NCI-H146 treated with DMSO at 0.1 percent for 48 hours (cell line): ENCODE data around the gene ZNF709.
"Not testable (repeated sequence)": the region's sequence is repeated elsewhere in the genome, so short reads cannot be mapped to it uniquely, and the experiment has no call there.

Experiments
- DNase-seq: peaks from one replicate; lab custom pipeline; 2025; ENCODE audit not compliant: unreplicated experiment; lab: John Stamatoyannopoulos, UW

Gene ZNF709

DNA sequence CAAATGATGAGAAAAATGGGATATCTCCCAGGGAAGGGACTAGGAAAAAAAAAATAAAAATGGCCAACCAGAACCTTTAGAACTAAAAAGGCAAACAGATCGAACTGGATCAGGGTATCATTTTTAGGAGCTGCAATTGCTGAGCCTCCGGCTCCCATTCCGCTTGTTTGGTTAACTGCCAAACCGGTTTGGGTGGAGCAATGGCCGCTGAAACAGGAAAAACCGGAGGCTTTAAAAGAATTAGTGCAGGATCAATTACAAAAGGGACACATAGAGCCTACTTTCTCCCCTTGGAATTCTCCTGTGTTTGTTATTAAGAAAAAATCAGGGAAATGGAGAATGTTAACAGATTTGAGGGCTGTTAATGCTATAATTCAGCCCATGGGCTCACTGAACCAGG, 31.1 kb downstream of the ZNF709 start:
- no peak for DNase-seq

DNA sequence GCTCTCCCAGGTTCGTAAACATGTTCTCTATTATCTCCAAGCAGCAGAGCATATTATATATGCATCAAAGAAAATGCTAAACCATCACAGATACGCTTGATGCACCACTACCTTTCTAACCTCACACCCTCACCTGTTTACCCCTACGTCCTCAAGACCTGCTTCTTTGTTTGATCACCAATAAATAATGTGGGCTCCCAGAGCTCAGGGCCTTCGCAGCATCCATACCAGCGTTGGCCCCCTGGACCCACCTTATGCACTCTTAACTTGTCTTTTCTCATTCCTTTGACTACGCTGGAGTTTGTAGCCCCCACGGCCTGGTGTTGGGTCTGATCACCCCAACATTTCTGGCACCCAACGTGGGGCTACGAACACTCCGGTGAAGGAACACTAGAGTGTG, 33.8 kb downstream of the ZNF709 start:
- no peak for DNase-seq

DNA sequence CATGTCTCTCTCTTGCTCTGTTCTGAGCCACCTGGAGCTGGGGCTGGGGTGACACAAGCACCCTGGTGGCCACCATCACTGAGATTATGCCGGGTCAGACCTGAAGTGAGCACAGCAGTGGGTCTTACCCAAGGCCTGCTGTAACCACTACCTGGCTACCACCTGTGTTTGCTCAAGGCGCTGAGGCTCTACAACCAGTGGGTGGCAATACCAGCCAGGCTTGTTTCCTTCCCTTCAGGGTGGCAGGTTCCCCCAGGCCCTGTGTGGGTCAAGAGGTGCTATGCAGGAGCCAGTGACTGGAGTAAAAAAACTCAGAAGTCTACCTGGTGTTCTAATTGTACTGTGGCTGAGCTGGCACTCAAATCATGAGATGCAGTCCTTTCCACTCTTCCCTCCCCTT, 35.8 kb downstream of the ZNF709 start:
- DNase-seq: peak; percentile 26

DNA sequence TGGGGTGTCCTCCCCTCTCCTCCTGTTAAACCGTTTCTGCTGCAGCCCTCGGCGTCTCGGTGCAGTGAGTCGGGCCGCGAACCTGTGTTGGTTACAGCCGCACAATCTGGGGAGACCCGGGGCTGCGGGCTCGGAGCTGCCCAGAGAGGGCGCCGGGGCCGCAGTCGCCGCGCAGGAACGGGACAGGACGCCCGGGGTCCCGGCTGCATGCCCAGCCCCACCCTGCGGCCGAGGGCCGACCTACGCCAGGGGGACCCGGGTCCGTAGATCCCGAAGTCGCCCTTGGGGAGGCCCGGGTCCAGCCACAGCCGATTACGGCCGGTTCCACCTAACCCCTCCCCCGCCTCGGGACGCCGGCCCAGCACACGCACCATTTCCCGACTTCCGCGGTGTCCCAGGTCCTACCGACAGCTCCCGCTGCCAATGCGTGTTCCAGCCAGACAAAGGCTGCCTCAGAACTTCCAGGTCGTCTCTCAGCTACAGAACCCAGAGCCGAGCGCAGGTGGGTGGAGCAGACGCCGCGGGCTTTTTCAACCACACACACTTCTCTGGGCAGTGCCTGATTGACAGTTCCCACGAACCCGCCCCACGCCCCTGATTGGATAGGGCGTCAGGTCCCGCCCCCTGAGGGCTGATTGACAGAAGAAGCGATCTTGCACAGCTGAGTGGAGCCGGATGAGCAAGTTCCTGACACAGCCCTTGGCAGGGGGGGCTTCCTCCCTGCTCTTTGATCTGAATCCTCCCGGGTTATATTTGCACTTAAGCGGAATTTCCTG, 43.9 kb downstream of the ZNF709 start, which contains the start of gene ZNF443:
Gene ZNF443, minus strand, starts transcription at position 481 of the 776 bp plus-strand sequence. Its CDS starts 107 bp downstream, at position 374.
- peak; percentile 98 for DNase-seq

DNA sequence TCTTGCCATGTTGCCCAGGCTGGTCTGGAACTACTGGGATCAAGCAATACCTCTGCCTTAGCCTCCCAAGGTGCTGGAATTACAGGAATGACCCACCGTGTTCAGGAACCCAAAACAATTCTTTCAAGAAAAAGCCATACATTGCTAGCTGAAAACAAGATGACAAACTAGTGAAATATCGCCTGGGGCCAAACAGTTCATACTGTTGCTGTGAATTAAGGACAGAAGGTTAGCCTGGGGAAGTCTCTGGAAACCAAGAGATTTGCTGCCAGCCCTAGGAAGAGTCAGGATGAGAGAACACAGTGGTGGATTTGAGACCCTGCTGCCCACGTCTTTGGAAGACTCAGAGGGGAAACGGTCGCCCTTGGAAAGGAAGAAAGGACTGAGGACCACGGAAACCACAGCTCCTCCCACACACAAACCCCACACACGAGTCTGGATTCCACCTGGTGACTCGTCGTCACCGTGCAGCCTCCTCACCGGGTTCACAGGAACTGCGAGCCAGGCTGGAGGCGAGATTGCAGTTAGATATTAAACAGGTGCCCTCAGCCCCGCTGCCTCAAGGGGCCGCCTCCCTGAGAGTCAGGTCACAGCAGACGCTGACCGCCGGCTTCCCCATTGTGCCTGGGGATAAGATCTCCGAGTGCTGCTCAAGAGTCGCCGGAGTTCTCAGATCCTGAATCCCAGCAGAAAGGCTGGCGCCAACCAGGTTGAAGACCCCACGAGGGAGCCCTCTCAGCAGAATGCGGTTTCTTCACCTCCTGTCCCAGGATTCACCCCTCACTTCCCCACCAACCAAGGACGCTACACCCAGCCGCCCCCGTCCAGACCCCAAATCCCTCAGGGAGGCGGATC, 44.7 kb downstream of the ZNF709 start:
- not testable (repeated sequence) for DNase-seq

DNA sequence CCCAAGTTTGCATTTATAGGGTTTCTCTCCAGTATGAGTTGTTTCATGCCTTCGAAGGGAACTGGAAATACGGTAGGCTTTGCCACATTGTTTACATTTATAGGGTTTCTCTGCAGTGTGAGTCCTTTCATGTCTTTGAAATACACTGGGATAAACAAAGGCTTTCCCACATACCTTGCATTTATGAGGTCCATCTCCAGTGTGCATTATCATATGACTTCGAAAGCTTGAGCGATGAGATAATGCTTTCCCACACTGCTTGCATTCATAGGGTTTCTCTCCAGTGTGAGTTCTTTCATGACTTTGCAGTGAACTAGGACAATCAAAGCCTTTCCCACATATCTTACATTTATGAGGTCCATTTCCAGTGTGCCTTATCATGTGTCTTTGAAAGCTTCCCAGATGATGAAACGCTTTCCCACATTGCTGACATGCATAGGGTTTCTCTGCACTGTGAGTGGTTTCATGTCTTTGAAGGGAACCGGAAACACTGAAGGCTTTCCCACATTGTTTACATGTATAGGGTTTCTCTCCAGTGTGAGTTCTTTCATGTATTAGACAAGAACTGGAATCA, 53.8 kb downstream of the ZNF709 start:
- DNase-seq: not testable (repeated sequence)

DNA sequence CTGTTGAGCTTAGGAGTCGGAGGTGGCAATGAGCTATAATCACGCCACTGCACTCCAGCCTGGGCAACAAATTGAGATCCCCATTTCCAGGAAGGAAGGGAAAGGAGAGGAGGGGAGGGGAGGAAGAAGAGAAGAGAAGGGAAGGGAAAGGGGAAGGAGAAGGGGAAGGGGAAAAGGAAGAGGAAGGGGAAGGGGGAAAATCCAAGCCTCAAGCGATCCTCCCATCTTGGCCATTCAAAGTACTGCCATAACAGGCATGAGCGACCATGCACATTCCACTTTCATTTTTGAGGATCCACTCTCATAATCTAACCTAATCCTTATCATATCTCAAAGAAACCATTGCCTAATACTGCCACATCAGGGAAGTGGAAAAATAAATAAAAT, 58.7 kb downstream of the ZNF709 start:
- DNase-seq: no peak

DNA sequence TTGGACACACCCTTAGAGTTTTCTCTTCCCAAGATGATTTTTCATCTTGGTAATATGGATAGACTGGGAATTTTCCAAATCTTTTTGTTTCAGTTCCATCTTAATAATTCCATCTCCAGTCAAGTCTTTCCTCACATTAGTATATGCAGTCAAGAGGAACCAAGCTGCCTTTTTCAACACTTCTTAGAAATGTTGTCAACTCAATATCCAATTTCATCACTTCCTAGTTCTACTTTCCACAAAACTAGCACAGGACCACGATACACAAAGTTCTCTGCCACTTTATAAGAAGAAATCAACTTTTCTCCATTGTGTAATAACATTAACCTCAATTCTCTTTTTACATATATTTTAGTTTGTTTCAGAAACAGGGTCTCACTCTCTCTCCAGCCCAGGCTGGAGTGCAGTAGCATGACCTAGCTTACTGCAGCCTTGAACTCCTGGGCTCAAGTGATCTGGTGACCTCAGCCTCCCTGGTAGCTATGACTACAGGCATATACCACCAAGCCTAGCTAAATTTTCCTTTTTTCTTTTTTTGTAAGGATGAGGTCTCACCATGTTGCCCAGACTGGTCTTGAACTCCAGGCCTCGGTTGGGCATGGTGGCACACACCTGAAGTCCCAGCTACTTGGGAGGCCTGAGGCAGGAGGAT, 59.3 kb downstream of the ZNF709 start:
- DNase-seq: no peak

DNA sequence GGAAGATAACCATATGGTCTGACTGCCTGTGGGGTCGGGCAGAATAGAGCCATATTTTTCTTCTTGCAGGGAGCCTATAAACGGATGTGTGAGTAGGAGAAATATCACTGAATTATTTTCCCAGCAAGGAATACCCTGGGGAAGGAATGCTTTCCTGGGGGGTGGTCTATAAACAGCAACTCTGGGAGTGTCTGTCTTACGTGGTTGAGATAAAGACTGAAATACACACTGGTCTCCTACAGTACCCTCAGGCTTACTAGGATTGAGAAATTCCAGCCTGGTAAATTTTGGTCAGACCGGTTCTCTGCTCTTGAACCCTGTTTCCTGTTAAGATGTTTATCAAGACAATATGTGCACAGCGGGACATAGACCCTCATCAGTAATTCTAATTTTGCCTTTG, 67.3 kb downstream of the ZNF709 start:
- DNase-seq: not testable (repeated sequence)

DNA sequence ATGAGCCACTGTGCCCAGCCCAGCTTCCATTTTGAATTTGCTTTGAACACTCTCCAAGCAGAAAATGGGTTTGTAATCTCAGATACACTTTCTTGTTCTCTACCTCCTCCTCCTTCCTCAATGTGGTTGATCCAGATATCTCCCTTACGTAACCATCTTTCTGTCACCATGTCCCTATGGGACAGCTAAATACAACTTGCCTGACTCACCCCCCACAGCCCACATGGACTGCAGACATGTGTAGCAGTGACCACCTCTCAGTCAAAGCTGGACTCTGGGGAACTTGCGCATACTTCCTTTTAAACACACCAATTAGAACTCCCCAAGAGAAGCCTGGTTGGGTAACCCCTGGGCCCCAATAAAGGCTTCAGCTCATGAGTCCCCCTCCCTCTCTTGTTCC, 72.7 kb downstream of the ZNF709 start:
- DNase-seq: no peak
